HG03025 (cell line): Measurements from ENCODE around the gene LRRC72.
"Not testable (repeated sequence)": the region's sequence is repeated elsewhere in the genome, so short reads cannot be mapped to it uniquely, and the experiment has no call there.

Experiments used
- ATAC-seq: cut with Tn5 transposase; IDR thresholded peaks from one replicate; pipeline ENCODE4 v1.9.1; 2021; ENCODE audit warnings: mild to moderate bottlenecking, moderate library complexity; ENCODE audit not compliant: unreplicated experiment, low FRiP score

The LRRC72 gene

GRCh38 chr7:16524332-16524731, 2.3 kb upstream of the LRRC72 start:
- no peak for ATAC-seq

GRCh38 chr7:16528520-16528919, 1.9 kb downstream of the LRRC72 start:
- ATAC-seq, result no peak

- ATAC-seq, result no peak
Measured at GRCh38 chr7:16529697-16530096, 3.1 kb downstream of the LRRC72 start.

GRCh38 chr7:16531707-16532106, 5.1 kb downstream of the LRRC72 start:
- no peak for ATAC-seq

- no peak for ATAC-seq
Measured at GRCh38 chr7:16532272-16532671, 5.6 kb downstream of the LRRC72 start.

GRCh38 chr7:16535500-16535899, 8.9 kb downstream of the LRRC72 start:
- ATAC-seq, result no peak

GRCh38 chr7:16540559-16540958, 13.9 kb downstream of the LRRC72 start:
- not testable (repeated sequence) for ATAC-seq

GRCh38 chr7:16542401-16542800, 15.8 kb downstream of the LRRC72 start:
- no peak for ATAC-seq

GRCh38 chr7:16543456-16543855, 16.8 kb downstream of the LRRC72 start:
- ATAC-seq, result no peak

- ATAC-seq, result no peak
Measured at GRCh38 chr7:16546921-16547505, 20.4 kb downstream of the LRRC72 start.

- no peak for ATAC-seq
Measured at GRCh38 chr7:16548428-16548827, 21.8 kb downstream of the LRRC72 start.

GRCh38 chr7:16550671-16551070, 24.0 kb downstream of the LRRC72 start:
- ATAC-seq, result no peak

- no peak for ATAC-seq
Measured at GRCh38 chr7:16554518-16555236, 28.1 kb downstream of the LRRC72 start.

- no peak for ATAC-seq
Measured at GRCh38 chr7:16556359-16556758, 29.7 kb downstream of the LRRC72 start.

GRCh38 chr7:16558761-16559302, 32.2 kb downstream of the LRRC72 start:
- ATAC-seq, result no peak

- ATAC-seq, result no peak
Measured at GRCh38 chr7:16559497-16560179, 33.0 kb downstream of the LRRC72 start.

- ATAC-seq, result no peak
Measured at GRCh38 chr7:16561943-16562342, 35.3 kb downstream of the LRRC72 start.

GRCh38 chr7:16562456-16563220, 36.0 kb downstream of the LRRC72 start:
- no peak for ATAC-seq

- peak; percentile 45 for ATAC-seq
Measured at GRCh38 chr7:16563281-16564022, 36.8 kb downstream of the LRRC72 start.

- no peak for ATAC-seq
Measured at GRCh38 chr7:16564023-16564380, 37.4 kb downstream of the LRRC72 start.
